GM15510 (cell line): ENCODE results near the gene TEDC2.
A peak's percentile ranks its signal among the peaks of the same experiment; 100 is the strongest.

Experiments
- POLR2A ChIP-seq: IDR thresholded peaks from 3 replicates; pipeline ENCODE4 v1.6.1; 2011; ENCODE audit warnings: borderline replicate concordance; ENCODE audit not compliant: insufficient read length; ENCODE audit errors: extremely low read depth

The TEDC2 gene

GRCh38 chr16:2468725-2469398 lies 9.0 kb downstream of the TEDC2 start:
- TF ChIP-seq POLR2A = no peak

- TF ChIP-seq POLR2A = no peak
These were observed 9.7 kb downstream of the TEDC2 start for GRCh38 chr16:2469399-2470233.

- no peak for TF ChIP-seq POLR2A
These were observed 10.3 kb downstream of the TEDC2 start for GRCh38 chr16:2470234-2470601.

- TF ChIP-seq POLR2A = no peak
These were observed 10.7 kb downstream of the TEDC2 start for GRCh38 chr16:2470603-2471015.

- TF ChIP-seq POLR2A = no peak
These were observed 11.2 kb downstream of the TEDC2 start, which contains the start of gene NTN3 for GRCh38 chr16:2471016-2471652. NTN3 (plus strand) TSS chr16:2471297; CDS start chr16:2471702, 405 bp downstream.

- TF ChIP-seq POLR2A = no peak
These were observed 12.0 kb downstream of the TEDC2 start for GRCh38 chr16:2471653-2472487.

GRCh38 chr16:2472488-2472864 lies 12.6 kb downstream of the TEDC2 start:
- no peak for TF ChIP-seq POLR2A

GRCh38 chr16:2472885-2473445 lies 13.1 kb downstream of the TEDC2 start:
- no peak for TF ChIP-seq POLR2A

- no peak for TF ChIP-seq POLR2A
These were observed 13.6 kb downstream of the TEDC2 start for GRCh38 chr16:2473446-2473926.

- no peak for TF ChIP-seq POLR2A
These were observed 14.3 kb downstream of the TEDC2 start for GRCh38 chr16:2473999-2474876.

GRCh38 chr16:2474877-2475412 lies 15.0 kb downstream of the TEDC2 start, which contains the start of gene TBC1D24:
TBC1D24 (plus strand) TSS chr16:2475127; CDS start chr16:2496149, 21,022 bp downstream.
- peak; percentile 91 for TF ChIP-seq POLR2A

- TF ChIP-seq POLR2A = no peak
These were observed 15.8 kb downstream of the TEDC2 start for GRCh38 chr16:2475413-2476344.
